H9 (cell line): Measurements from ENCODE around the gene RNLS. TPM values are rescaled to one million over a fixed set of nuclear protein-coding genes. Genes with fewer than 3 reads are reported as not detected.

ENCODE experiments used
- DNase-seq: peaks from one replicate; pipeline ENCODE4 v3.0.0-alpha.2; 2017
- H2AFZ ChIP-seq: one replicate; pipeline ENCODE4 v1.6.1; 2013; ENCODE audit warnings: mild to moderate bottlenecking, low read length, control low read depth, moderate library complexity
- H2AK5ac ChIP-seq: 2 replicates; pipeline ENCODE4 v1.6.1; 2013; ENCODE audit warnings: low read length, control low read depth, mixed read lengths; ENCODE audit not compliant: insufficient read length
- H2BK120ac ChIP-seq: one replicate; pipeline ENCODE4 v1.6.1; 2013; ENCODE audit warnings: low read depth, mild to moderate bottlenecking, low read length, control low read depth, inconsistent platforms; ENCODE audit not compliant: poor library complexity, severe bottlenecking
- H2BK12ac ChIP-seq: 2 replicates; pipeline ENCODE4 v1.6.1; 2013; ENCODE audit warnings: low read length, control low read depth, mixed read lengths, low read depth; ENCODE audit not compliant: insufficient read length
- H2BK15ac ChIP-seq: 2 replicates; pipeline ENCODE4 v1.6.1; 2013; ENCODE audit warnings: low read depth, low read length, control low read depth
- H2BK20ac ChIP-seq: one replicate; pipeline ENCODE4 v1.6.1; 2013; ENCODE audit warnings: low read depth, mild to moderate bottlenecking, low read length, control low read depth, inconsistent platforms; ENCODE audit not compliant: poor library complexity, severe bottlenecking
- H2BK5ac ChIP-seq: 2 replicates; pipeline ENCODE4 v1.6.1; 2013; ENCODE audit warnings: low read length, control low read depth, mixed read lengths; ENCODE audit not compliant: insufficient read length
- H3K14ac ChIP-seq: 2 replicates; pipeline ENCODE4 v1.6.1; 2013; ENCODE audit warnings: low read length, control low read depth; ENCODE audit not compliant: insufficient read depth
- H3K18ac ChIP-seq: 2 replicates; pipeline ENCODE4 v1.6.1; 2013; ENCODE audit warnings: low read depth, mild to moderate bottlenecking, mixed read lengths, low read length, control low read depth; ENCODE audit not compliant: insufficient read length
- H3K23ac ChIP-seq: 2 replicates; pipeline ENCODE4 v1.6.1; 2013; ENCODE audit warnings: low read length, control low read depth, mixed read lengths, low read depth; ENCODE audit not compliant: insufficient read length
- H3K23me2 ChIP-seq: 2 replicates; pipeline ENCODE4 v1.6.1; 2013; ENCODE audit warnings: low read depth, mild to moderate bottlenecking, mixed read lengths, low read length, control low read depth; ENCODE audit not compliant: insufficient read length, poor library complexity, severe bottlenecking
- H3K27ac ChIP-seq: 2 replicates; pipeline ENCODE4 v1.5.1; 2013; ENCODE audit warnings: low read length, control low read depth, mixed read lengths, low read depth; ENCODE audit not compliant: insufficient read length
- H3K27me3 ChIP-seq: 2 replicates; pipeline ENCODE4 v1.6.1; 2013; ENCODE audit warnings: low read length, control low read depth, inconsistent platforms; ENCODE audit not compliant: insufficient read depth
- H3K4ac ChIP-seq: 2 replicates; pipeline ENCODE4 v1.6.1; 2013; ENCODE audit warnings: low read depth, mild to moderate bottlenecking, control low read depth, inconsistent platforms, low read length, moderate library complexity
- H3K4me1 ChIP-seq: 2 replicates; pipeline ENCODE4 v1.6.1; 2013; ENCODE audit warnings: low read length, control low read depth, inconsistent platforms; ENCODE audit not compliant: insufficient read depth
- H3K4me2 ChIP-seq: 2 replicates; pipeline ENCODE4 v1.6.1; 2013; ENCODE audit warnings: low read length, control low read depth, mixed read lengths; ENCODE audit not compliant: insufficient read length, insufficient read depth
- H3K56ac ChIP-seq: 2 replicates; pipeline ENCODE4 v1.6.1; 2013; ENCODE audit warnings: low read depth, mild to moderate bottlenecking, mixed read lengths, low read length, control low read depth; ENCODE audit not compliant: insufficient read length
- H3K79me1 ChIP-seq: 2 replicates; pipeline ENCODE4 v1.6.1; 2013; ENCODE audit warnings: low read depth, mild to moderate bottlenecking, moderate library complexity, low read length, control low read depth, inconsistent platforms; ENCODE audit not compliant: insufficient read depth, poor library complexity, severe bottlenecking
- H3K79me2 ChIP-seq: 2 replicates; pipeline ENCODE4 v1.6.1; 2013; ENCODE audit warnings: low read length, control low read depth, inconsistent platforms; ENCODE audit not compliant: insufficient read depth
- H3K9ac ChIP-seq: 2 replicates; pipeline ENCODE4 v1.6.1; 2013; ENCODE audit warnings: low read length, control low read depth, mixed read lengths; ENCODE audit not compliant: insufficient read length; ENCODE audit errors: extremely low read depth
- H3K9me3 ChIP-seq: one replicate; pipeline ENCODE4 v1.6.1; 2013; ENCODE audit warnings: low read depth, low read length, inconsistent platforms; ENCODE audit not compliant: control insufficient read depth
- H3T11ph ChIP-seq: one replicate; pipeline ENCODE4 v1.6.1; 2013; ENCODE audit warnings: mild to moderate bottlenecking, low read length, control low read depth, inconsistent platforms
- H4K20me1 ChIP-seq: one replicate; pipeline ENCODE4 v1.6.1; 2013; ENCODE audit not compliant: control insufficient read depth, insufficient read length, insufficient read depth
- H4K5ac ChIP-seq: 2 replicates; pipeline ENCODE4 v1.6.1; 2013; ENCODE audit warnings: low read depth, mild to moderate bottlenecking, mixed read lengths, low read length, control low read depth; ENCODE audit not compliant: insufficient read length
- H4K8ac ChIP-seq: replicated peaks from 2 replicates; pipeline ENCODE4 v1.6.1; 2013; ENCODE audit warnings: low read length, control low read depth, mixed read lengths, low read depth; ENCODE audit not compliant: insufficient read length
- H4K91ac ChIP-seq: 2 replicates; pipeline ENCODE4 v1.6.1; 2013; ENCODE audit warnings: low read depth, mild to moderate bottlenecking, moderate library complexity, mixed read lengths, low read length, control low read depth; ENCODE audit not compliant: insufficient read length
- H3K27ac Mint-ChIP-seq, 3 experiments: 2 replicates in 2 of 3; 3 replicates in 1 of 3; pipeline ENCODE4 v1.8.0; 2020 to 2021; ENCODE audit warnings: mixed read lengths in 3 of 3, mild to moderate bottlenecking in 1 of 3, moderate library complexity in 1 of 3
- H3K27me3 Mint-ChIP-seq: 2 replicates; pipeline ENCODE4 v1.8.0; 2021; ENCODE audit warnings: low read depth, mild to moderate bottlenecking, moderate library complexity, mixed read lengths
- H3K36me3 Mint-ChIP-seq, 3 experiments: 2 replicates in 2 of 3; 3 replicates in 1 of 3; pipeline ENCODE4 v1.8.0; 2020 to 2021; ENCODE audit warnings: low read depth in 3 of 3, mixed read lengths in 3 of 3; ENCODE audit not compliant: insufficient read depth in 1 of 3
- H3K4me1 Mint-ChIP-seq, 2 experiments: 2 replicates each; pipeline ENCODE4 v1.8.0; 2020; ENCODE audit warnings: mixed read lengths in 2 of 2
- H3K4me3 Mint-ChIP-seq, 2 experiments: 2 replicates in 1 of 2; 3 replicates in 1 of 2; pipeline ENCODE4 v1.8.0; 2020 to 2021; ENCODE audit warnings: mild to moderate bottlenecking in 2 of 2, mixed read lengths in 2 of 2, moderate library complexity in 1 of 2
- H3K9me3 Mint-ChIP-seq, 2 experiments: 2 replicates in 1 of 2; 3 replicates in 1 of 2; pipeline ENCODE4 v1.8.0; 2020; ENCODE audit warnings: mild to moderate bottlenecking in 2 of 2, mixed read lengths in 2 of 2, moderate library complexity in 1 of 2
- CTCF ChIP-seq: fragments of 200-600 bp; sonication (generic); conservative IDR thresholded peaks from 3 replicates; pipeline ENCODE4 v1.8.0; 2021; ENCODE audit warnings: antibody characterized with exemption, mild to moderate bottlenecking
- WGBS: extraction: QIAGEN DNeasy Blood & Tissue Kit; methylation state at CpG from one replicate; pipeline ENCODE4 v1.1.7; 2013; ENCODE audit warnings: missing lambda C conversion rate, low lambda C conversion rate, mixed read lengths; ENCODE audit not compliant: insufficient read length; ENCODE audit errors: extremely low coverage; 5-methylcytosine and 5-hydroxymethylcytosine counted together
- total RNA-seq: library from RNA; stranded (reverse); gene quantifications from 2 replicates; pipeline ENCODE4 v1.2.1, GENCODE V29; 2021

The RNLS gene
- total RNA-seq, 1 experiment from 2014 or later: 7.5 TPM

GRCh38 chr10:88608780-88609179 lies 25.7 kb upstream of the RNLS start:
- Histone ChIP-seq H3K23ac (no peak overlapping the region), H2BK20ac (no peak overlapping the region), H2AK5ac (no peak overlapping the region), H3K4ac (no peak overlapping the region), H4K8ac (no peak overlapping the region), H2BK15ac (no peak overlapping the region), H4K5ac (no peak overlapping the region), H3K9me3 (no peaks in the 10 kb centered on the region), H4K20me1 (no peaks in the 10 kb centered on the region), H3K23me2 (no peaks in the 10 kb centered on the region), H3K79me1 (no peaks in the 10 kb centered on the region), H2BK5ac (no peak overlapping the region), H4K91ac (no peak overlapping the region), H3K4me2 (no peak overlapping the region), H3K27me3 (no peaks in the 10 kb centered on the region), H2AFZ (no peak overlapping the region), H3T11ph (no peak overlapping the region), H3K79me2 (no peaks in the 10 kb centered on the region), H3K4me1 (no peaks in the 10 kb centered on the region), H3K9ac (no peak overlapping the region), H3K27ac (no peak overlapping the region), H2BK120ac (no peak overlapping the region), H3K18ac (no peak overlapping the region), H3K56ac (no peak overlapping the region), H2BK12ac (no peak overlapping the region), H3K14ac (no peak overlapping the region)
- TF ChIP-seq CTCF: no peak
- H3K27ac Mint-ChIP-seq: no peak overlapping the region
- no peak for DNase-seq
- peaks cover 0 to 4% of the 10 kb centered on the region in 2 experiments; a peak in 2 of 4 replicates for H3K4me1 Mint-ChIP-seq
- 0 out of 2 replicates have a peak, but pooled peaks cover 2% of the 10 kb centered on the region for H3K27me3 Mint-ChIP-seq
- no CpG with 5 or more reads among the region's 2 CpGs for WGBS
- no peaks in the 10 kb centered on the region for H3K36me3 Mint-ChIP-seq
- no peak overlapping the region for H3K4me3 Mint-ChIP-seq
- no peaks in the 10 kb centered on the region for H3K9me3 Mint-ChIP-seq
